ENCODE measurements around the gene LCNL1.
A peak's percentile ranks its signal among the peaks of the same experiment; 100 is the strongest.
"Not testable (repeated sequence)": the region's sequence is repeated elsewhere in the genome, so short reads cannot be mapped to it uniquely, and the experiment has no call there.

LCNL1 gene

DNA sequence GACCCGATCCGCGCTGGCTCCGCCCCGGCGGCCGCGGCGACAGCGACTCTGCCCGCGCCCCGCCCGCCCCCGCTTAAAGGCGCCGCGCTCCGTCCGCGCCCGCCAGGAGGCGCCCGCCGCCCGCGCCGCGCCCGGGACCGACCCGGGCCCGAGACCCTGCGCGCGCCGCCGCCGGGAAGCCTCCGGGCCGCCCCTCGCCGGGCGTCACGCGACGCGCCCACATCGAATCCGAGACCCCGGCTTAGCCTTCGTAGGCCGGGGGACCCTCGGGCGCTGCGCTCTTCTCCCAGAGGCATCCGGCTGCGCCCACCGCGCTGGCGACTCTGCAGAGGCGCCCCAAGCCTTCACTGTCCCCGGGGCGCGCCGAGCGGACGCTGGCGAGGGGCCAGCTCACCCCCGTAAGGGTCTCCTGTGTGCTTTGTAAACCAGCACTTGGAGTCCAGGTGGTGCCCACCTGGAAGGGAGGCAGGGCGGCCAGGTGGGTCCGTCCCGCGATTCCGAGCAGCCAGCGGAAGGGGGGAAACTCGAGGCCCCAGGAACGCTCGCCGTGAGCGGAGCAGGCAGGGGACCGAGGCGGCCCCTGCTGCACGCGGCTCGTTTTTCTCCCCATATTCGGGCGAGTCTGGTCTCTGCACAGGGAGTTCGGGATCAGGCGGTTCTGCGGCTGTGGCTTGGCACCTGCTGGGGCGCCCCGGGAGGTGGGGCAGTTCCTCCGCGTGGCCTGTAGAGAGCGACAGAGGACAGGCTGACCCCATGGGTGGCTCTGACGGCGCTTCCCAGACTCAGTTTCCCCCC is 45.7 kb downstream of the LCNL1 start:
- peak; percentile 65 for DNase-seq

GRCh38 chr9:137029058-137029936 is 46.5 kb downstream of the LCNL1 start:
- peak; percentile 75 for DNase-seq

GRCh38 chr9:137030006-137030405 is 47.2 kb downstream of the LCNL1 start:
- DNase-seq, result no peak

- peak; percentile 25 for DNase-seq
Observed at GRCh38 chr9:137030538-137031527, 48.0 kb downstream of the LCNL1 start.

DNA sequence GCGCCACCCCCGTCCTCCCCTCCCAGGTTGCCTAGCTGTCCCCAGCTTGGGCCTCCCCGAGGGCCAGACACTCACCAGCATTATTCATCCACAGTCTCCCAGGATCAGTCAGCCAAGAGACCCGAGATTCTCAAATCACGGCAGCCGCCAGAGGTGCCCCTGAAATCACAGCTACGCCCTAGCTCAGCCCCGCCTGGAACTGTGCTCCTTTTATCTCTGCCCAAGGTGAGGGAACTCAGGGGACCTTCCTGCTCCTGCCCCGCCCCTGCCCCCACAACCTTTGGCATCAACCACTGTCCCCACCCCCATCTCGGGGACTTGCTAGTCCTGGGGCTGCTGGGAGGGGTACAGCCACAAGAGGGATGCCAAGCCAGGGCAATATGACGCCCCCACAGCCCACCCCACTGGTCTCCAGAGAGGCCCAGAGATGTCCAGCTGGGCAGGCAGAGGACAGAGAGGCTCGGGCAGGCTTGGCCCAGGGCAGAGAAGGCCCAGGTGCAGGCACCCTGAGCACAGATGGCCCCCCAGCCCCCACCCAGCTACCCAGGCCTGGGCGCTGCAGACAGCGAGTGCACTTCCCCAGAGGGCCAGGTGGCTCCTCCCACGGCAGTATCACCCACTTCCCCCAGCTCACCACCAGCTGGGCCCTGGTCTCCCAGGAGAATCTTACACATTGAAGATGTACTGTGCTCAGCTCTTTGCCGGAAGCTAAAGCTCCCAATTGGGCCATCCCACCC is 49.3 kb downstream of the LCNL1 start, which contains the start of gene FUT7:
FUT7 (minus strand) TSS at position 185 of the 737 bp plus-strand sequence; CDS start at position 88, 97 bp downstream.
- peak; percentile 26 for DNase-seq

GRCh38 chr9:137032858-137033257 is 50.1 kb downstream of the LCNL1 start:
- DNase-seq, result no peak

DNA sequence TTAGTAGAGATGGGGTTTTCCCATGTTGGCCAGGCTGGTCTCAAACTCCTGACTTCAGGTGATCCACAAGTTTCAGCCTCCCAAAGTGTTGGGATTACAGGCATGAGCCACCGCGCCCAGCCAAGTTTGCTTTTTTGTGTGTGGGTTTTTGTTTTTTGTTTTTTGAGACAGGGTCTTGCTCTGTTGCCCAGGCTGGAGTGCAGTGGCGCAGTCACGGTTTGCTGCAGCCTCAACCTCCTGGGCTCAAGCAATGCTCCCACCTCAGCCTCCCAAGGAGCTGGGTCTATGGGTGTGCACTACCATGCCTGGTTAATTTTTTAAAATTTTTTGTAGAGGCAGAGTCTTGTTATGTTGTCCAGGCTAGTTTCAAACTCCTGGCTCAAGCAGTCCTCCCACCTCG is 50.7 kb downstream of the LCNL1 start:
- DNase-seq, result not testable (repeated sequence)

DNA sequence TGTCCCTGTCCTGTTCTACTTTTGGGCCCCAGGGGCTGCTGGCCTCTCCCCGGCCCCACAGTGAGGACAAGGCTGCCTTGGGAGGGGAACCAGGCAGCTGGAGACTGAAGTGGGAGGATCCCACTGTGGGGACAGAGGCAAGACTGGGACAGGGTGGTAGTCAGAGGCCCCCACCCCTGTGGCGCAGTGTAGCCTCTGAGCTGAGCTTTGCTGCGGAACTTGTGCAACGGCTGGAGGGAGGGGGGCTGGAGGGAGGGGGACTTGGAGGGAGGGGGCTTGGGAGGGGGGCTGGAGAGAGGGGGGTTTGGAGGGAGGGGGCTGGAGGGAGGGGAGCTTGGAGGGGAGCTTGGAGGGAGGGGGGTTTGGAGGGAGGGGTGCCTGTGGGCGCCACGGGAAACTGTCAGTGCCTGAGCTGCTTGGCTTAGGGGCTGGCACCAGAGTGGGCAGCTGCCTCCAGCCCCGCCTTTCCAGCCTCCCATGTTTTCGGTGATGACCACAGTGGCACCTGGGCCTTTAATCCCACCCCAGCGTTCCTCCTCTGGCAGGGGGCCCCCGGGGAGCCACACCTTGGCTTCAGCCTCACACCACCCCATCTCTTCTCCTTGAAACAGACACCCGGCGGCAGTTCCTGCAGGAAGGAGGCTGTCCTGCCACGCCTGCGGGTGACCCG is 51.4 kb downstream of the LCNL1 start:
- DNase-seq, result no peak

DNA sequence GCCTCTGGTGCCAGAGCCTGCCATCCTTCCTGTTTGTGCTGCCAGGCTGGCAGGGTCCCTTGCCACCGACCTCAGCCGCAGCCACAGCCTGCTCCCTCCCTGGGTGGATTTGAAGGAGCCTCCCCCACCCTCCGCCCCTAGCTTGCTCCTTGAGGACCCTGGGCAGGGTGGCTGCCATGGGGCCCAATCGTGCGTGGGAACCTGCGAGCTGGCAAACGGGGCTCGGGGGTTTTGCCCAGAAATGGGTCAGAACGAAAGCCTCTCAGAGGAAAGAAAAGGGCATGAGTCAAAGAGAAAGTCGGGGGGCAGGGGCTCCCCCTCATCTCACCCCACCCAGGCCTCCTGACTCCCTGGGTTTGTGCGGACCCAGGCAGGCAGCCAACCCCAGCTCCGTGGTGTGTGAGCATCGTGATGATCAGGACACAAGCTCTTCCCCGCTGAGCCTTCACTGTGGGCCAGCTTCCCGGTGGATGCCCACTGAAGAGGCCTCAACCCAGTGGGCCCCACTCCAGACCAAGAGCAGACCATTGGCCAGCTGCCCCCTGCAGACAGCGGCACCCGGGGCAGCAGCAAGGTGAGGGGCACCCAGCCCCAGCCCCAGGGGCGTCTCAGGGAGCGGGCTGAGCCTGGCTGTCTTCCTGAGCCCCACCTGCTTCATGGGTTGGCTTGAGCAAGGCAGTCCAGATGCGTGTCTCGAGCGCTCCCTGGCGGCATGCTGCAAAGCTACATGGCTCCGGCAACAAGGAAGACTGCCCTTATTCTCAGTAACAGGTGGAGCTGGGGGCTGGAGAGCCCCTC is 52.1 kb downstream of the LCNL1 start:
- peak; percentile 86 for DNase-seq

Measured in T-helper 9 cell (primary cell).